Tibial nerve (tissue), 4 donors: ENCODE data around the gene PSMC5. TPM values are rescaled to one million over a fixed set of nuclear protein-coding genes. Genes with fewer than 3 reads are reported as not detected.
A peak's percentile ranks its signal among the peaks of the same experiment; 100 is the strongest.

Experiments used
- DNase-seq, 2 donors: peaks; one replicate each; pipeline ENCODE4 v3.0.0-alpha.2; 2019; ENCODE audit warnings: low spot score in 2 of 2
- H3K27ac ChIP-seq, 4 donors: fragments of 200-600 bp; sonication (generic) in 3 of 4; one replicate each; pipeline ENCODE4 v1.5.1; 2017 to 2019; ENCODE audit warnings: mild to moderate bottlenecking in 1 of 4
- H3K27me3 ChIP-seq, 2 donors: fragments of 200-600 bp; sonication (generic) in 1 of 2; one replicate each; pipeline versions ENCODE4 v1.5.1 to v1.6.0; 2017 to 2019
- H3K36me3 ChIP-seq, 3 donors: fragments of 200-600 bp; sonication (generic); one replicate each; pipeline ENCODE4 v1.5.1; 2018 to 2019
- H3K4me1 ChIP-seq, 4 donors: fragments of 200-600 bp; sonication (generic) in 3 of 4; one replicate each; pipeline ENCODE4 v1.5.1; 2017 to 2019
- H3K4me3 ChIP-seq, 4 donors: fragments of 200-600 bp; sonication (generic) in 3 of 4; one replicate each; pipeline ENCODE4 v1.5.1; 2017 to 2019; ENCODE audit warnings: mild to moderate bottlenecking in 1 of 4, moderate library complexity in 1 of 4
- H3K9me3 ChIP-seq, 4 donors: fragments of 200-600 bp; sonication (generic) in 3 of 4; one replicate each; pipeline ENCODE4 v1.5.1; 2017 to 2019
- EP300 ChIP-seq, 2 donors: sonication (generic); formaldehyde crosslinking; IDR thresholded peaks; one replicate each; pipeline ENCODE4 v1.6.1; 2017; ENCODE audit warnings: antibody characterized with exemption in 2 of 2, mild to moderate bottlenecking in 1 of 2
- POLR2A ChIP-seq, 2 donors: fragments of 450-650 bp; IDR thresholded peaks; one replicate each; pipeline ENCODE4 v1.6.1; 2017; ENCODE audit warnings: antibody characterized with exemption in 2 of 2, mild to moderate bottlenecking in 2 of 2, moderate library complexity in 2 of 2
- WGBS, 2 donors: methylation state at CpG; one replicate each; pipeline ENCODE4 v1.1.5; 2018; 5-methylcytosine and 5-hydroxymethylcytosine counted together
- total RNA-seq, 4 donors: library from RNA; depleted of rRNA; stranded (reverse); fragments of >200 nt; gene quantifications; one replicate each; pipeline ENCODE4 v1.1.0, GENCODE V29; 2016
- TF ChIP-seq, protein P1 (sequence below), 5 experiments: fragments of 200-600 bp in 3 of 5; fragments of 450-650 bp in 2 of 5; sonication (generic) in 3 of 5; IDR thresholded peaks; one replicate each; pipeline ENCODE4 v1.5.1; 2016 to 2019; ENCODE audit warnings: antibody characterized with exemption in 5 of 5, mild to moderate bottlenecking in 3 of 5, moderate library complexity in 2 of 5

PSMC5 gene
- total RNA-seq = 100 to 1,000 TPM in 2 of 4 donors, 10 to 100 TPM in 2; 62.1 to 116 (median 103) TPM

GRCh38 chr17:63827002-63827800 lies at the start of gene PSMC5, which contains the start of gene FTSJ3:
Gene PSMC5 (plus strand): TSS chr17:63827431. CDS start chr17:63827491, 60 bp downstream.
Gene FTSJ3 (minus strand): TSS chr17:63827663. CDS start chr17:63826902, 761 bp downstream.
- H3K9me3 ChIP-seq = no peaks in the 10 kb centered on the region
- H3K36me3 ChIP-seq = peaks cover 8 to 70% (median 54%) of the 10 kb centered on the region in 3 donors
- DNase-seq = peak; percentile 92 to 95
- H3K4me1 ChIP-seq = peaks cover 0 to 46% (median 19%) of the 10 kb centered on the region in 4 donors
- 1% methylated on average over 53 to 58 of the region's 58 CpGs for WGBS, 2 donors
- TF ChIP-seq, protein P1, sequence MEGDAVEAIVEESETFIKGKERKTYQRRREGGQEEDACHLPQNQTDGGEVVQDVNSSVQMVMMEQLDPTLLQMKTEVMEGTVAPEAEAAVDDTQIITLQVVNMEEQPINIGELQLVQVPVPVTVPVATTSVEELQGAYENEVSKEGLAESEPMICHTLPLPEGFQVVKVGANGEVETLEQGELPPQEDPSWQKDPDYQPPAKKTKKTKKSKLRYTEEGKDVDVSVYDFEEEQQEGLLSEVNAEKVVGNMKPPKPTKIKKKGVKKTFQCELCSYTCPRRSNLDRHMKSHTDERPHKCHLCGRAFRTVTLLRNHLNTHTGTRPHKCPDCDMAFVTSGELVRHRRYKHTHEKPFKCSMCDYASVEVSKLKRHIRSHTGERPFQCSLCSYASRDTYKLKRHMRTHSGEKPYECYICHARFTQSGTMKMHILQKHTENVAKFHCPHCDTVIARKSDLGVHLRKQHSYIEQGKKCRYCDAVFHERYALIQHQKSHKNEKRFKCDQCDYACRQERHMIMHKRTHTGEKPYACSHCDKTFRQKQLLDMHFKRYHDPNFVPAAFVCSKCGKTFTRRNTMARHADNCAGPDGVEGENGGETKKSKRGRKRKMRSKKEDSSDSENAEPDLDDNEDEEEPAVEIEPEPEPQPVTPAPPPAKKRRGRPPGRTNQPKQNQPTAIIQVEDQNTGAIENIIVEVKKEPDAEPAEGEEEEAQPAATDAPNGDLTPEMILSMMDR (IDR thresholded peaks at IDR 0.05) = peak in 4 of 5 experiments; percentile 33 to 72 (median 52)
- TF ChIP-seq EP300 (IDR thresholded peaks at IDR 0.05) (peak; percentile 51 to 99), POLR2A (IDR thresholded peaks at IDR 0.05) (peak; percentile 44 to 75)
- no peaks in the 10 kb centered on the region for H3K27me3 ChIP-seq
- peak within 1 kb of the TSS; percentile 50 to 93 (median 91) for H3K4me3 ChIP-seq
- peak within 1 kb of the TSS; percentile 89 to 95 (median 94) for H3K27ac ChIP-seq

DNA sequence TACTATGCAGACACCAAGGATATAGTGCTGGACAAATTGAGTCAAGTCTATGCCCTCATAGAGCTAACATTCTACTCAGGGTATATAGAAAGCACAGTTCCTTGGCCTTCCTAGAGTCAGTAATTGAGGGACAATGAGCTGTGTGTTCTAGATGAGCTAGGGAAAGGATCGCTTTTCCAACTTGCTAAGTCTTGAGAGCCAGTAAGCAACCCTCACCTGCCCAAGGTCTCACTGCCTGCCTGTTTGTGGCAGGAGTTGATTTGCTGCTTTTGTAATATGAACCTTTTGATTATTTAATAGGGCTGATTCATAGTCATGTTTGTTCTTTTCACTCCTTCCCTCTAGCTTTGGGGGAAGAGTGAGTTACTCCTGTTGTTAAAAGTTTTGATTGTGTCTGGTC lies 46.7 kb upstream of the PSMC5 start:
- no peaks in the 10 kb centered on the region for H3K27me3 ChIP-seq
- 86 to 92% methylated on average over 1 of the region's 1 CpG for WGBS, 2 donors
- no peak for DNase-seq
- TF ChIP-seq, protein P1 (IDR thresholded peaks at IDR 0.05) = no peak
- TF ChIP-seq EP300 (IDR thresholded peaks at IDR 0.05) = no peak
- no peak for TF ChIP-seq POLR2A (IDR thresholded peaks at IDR 0.05)
- no peak overlapping the region for H3K27ac ChIP-seq
- peaks cover 0 to 87% (median 13%) of the 10 kb centered on the region in 4 donors for H3K4me1 ChIP-seq
- no peak overlapping the region for H3K4me3 ChIP-seq
- peaks cover 0 to 37% (median 0%) of the 10 kb centered on the region in 3 donors for H3K36me3 ChIP-seq
- H3K9me3 ChIP-seq = no peaks in the 10 kb centered on the region

DNA sequence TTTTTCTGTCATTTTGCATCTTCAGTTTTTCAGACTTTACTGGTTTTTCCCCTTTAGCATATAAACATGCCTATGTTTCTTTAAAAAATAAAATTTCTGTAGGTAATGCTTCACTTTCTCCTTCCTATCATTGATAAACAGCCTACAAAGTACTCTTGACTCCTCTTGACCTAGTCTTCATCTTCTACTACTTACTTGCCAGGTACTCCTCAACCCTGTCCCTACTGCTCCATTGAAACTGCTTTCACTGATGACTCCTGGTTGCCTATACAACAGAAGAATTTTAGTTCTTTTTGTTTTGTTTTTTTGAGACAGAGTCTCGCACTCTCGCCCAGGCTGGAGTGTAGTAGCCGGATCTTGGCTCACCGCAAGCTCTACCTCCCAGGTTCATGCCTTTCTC lies 46.3 kb upstream of the PSMC5 start:
- no peaks in the 10 kb centered on the region for H3K27me3 ChIP-seq
- no peak for DNase-seq
- H3K36me3 ChIP-seq = peaks cover 0 to 37% (median 0%) of the 10 kb centered on the region in 3 donors
- 94 to 97% methylated on average over 4 of the region's 4 CpGs for WGBS, 2 donors
- no peak overlapping the region for H3K4me3 ChIP-seq
- H3K9me3 ChIP-seq = no peaks in the 10 kb centered on the region
- H3K4me1 ChIP-seq = peaks cover 0 to 87% (median 9%) of the 10 kb centered on the region in 4 donors
- TF ChIP-seq POLR2A (IDR thresholded peaks at IDR 0.05) (no peak), EP300 (IDR thresholded peaks at IDR 0.05) (no peak)
- TF ChIP-seq, protein P1 (IDR thresholded peaks at IDR 0.05) = no peak
- H3K27ac ChIP-seq = no peak overlapping the region

DNA sequence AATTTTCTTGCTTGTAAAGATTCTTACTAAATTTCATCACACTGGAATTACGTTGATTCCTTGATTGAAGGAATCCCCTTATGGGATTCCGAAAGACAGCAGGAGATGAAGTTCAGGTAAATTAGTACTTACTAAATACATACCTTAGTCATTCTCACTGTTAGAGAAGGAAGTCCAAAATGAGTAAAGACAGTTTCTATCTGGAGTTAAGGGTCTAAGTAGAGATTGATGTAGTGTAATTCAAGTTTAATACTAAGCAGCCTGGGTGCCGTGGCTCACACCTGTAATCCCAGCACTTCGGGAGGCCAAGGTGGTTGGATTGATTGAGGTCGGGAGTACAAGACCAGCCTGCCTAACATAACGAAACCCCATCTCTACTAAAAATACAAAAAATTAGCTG lies 43.7 kb upstream of the PSMC5 start:
- WGBS, 2 donors = 73 to 78% methylated on average over 6 of the region's 6 CpGs
- H3K36me3 ChIP-seq = peaks cover 0 to 58% (median 3%) of the 10 kb centered on the region in 3 donors
- no peak for TF ChIP-seq EP300 (IDR thresholded peaks at IDR 0.05)
- TF ChIP-seq, protein P1 (IDR thresholded peaks at IDR 0.05) = no peak
- TF ChIP-seq POLR2A (IDR thresholded peaks at IDR 0.05) = no peak
- H3K27ac ChIP-seq = no peak overlapping the region
- DNase-seq = no peak
- peaks cover 0 to 64% (median 2%) of the 10 kb centered on the region in 4 donors for H3K4me1 ChIP-seq
- H3K9me3 ChIP-seq = no peaks in the 10 kb centered on the region
- no peak overlapping the region for H3K4me3 ChIP-seq
- H3K27me3 ChIP-seq = no peaks in the 10 kb centered on the region

DNA sequence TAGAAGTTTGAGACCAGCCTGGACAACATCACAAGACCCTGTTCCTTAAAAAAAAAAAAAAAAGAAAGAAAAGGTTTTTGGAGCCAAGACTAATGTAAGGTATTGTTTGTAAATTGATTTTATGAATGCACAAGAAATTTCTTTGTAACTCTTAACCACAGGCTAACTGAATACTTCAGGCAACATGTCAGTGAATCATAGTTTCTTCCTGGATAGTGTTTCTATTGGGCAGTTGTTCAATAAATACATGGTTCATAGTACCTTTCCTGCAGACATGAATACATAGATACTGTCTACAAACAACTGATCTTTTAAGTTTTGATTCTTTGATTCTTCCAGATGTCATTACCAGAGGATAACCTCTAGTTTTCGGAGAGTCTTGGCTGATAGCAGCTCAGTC lies 41.7 kb upstream of the PSMC5 start:
- Histone ChIP-seq H3K27ac (no peak overlapping the region), H3K4me3 (no peak overlapping the region), H3K4me1 (peaks cover 0 to 49% (median 2%) of the 10 kb centered on the region in 4 donors), H3K9me3 (no peaks in the 10 kb centered on the region), H3K27me3 (no peaks in the 10 kb centered on the region), H3K36me3 (peaks cover 6 to 67% (median 9%) of the 10 kb centered on the region in 3 donors)
- WGBS, 2 donors = 58 to 76% methylated on average over 1 of the region's 1 CpG
- no peak for DNase-seq
- no peak for TF ChIP-seq POLR2A (IDR thresholded peaks at IDR 0.05)
